Keratinocyte (primary cell): ENCODE results near the gene RPL39. TPM values are rescaled to one million over a fixed set of nuclear protein-coding genes. Genes with fewer than 3 reads are reported as not detected.

ENCODE experiments used
- DNase-seq: peaks from one replicate; pipeline ENCODE4 v3.0.0-alpha.2; 2011; ENCODE audit warnings: low read depth, missing footprints, low spot score
- FAIRE-seq: peaks from 2 replicates; lab custom pipeline; 2011; peaks lifted over from hg19 to GRCh38; lab: Jason Lieb, UNC
- H2AFZ ChIP-seq: 2 replicates; pipeline ENCODE4 v1.6.0; 2012; ENCODE audit warnings: low read length, control low read depth, inconsistent platforms; ENCODE audit not compliant: control insufficient read depth
- H3K27ac ChIP-seq: 2 replicates; pipeline ENCODE4 v1.5.1; 2011; ENCODE audit warnings: low read length; ENCODE audit not compliant: control insufficient read depth, insufficient read depth
- H3K27me3 ChIP-seq: 3 replicates; pipeline ENCODE4 v1.6.0; 2011; ENCODE audit warnings: low read length; ENCODE audit not compliant: control insufficient read depth, insufficient read depth; ENCODE audit errors: extremely low read depth
- H3K36me3 ChIP-seq, 2 experiments: 2 replicates in 1 of 2; 3 replicates in 1 of 2; pipeline ENCODE4 v1.5.1; 2011; ENCODE audit warnings: low read length in 2 of 2, mild to moderate bottlenecking in 1 of 2; ENCODE audit not compliant: control insufficient read depth in 2 of 2, insufficient read depth in 2 of 2; ENCODE audit errors: extremely low read depth in 1 of 2
- H3K4me1 ChIP-seq: 3 replicates; pipeline ENCODE4 v1.5.1; 2011; ENCODE audit warnings: low read length; ENCODE audit not compliant: control insufficient read depth, insufficient read depth; ENCODE audit errors: extremely low read depth
- H3K4me2 ChIP-seq: 3 replicates; pipeline ENCODE4 v1.6.0; 2011; ENCODE audit warnings: low read depth, low read length; ENCODE audit not compliant: control insufficient read depth, insufficient read depth; ENCODE audit errors: extremely low read depth
- H3K4me3 ChIP-seq, 3 experiments: fragments of 200-600 bp in 1 of 3; sonication (generic) in 1 of 3; 2 replicates in 2 of 3; 3 replicates in 1 of 3; pipeline ENCODE4 v1.5.1; 2011 to 2016; ENCODE audit warnings: low read length in 3 of 3, mild to moderate bottlenecking in 3 of 3, control low read depth in 2 of 3, inconsistent platforms in 1 of 3, low read depth in 1 of 3, mixed read lengths in 1 of 3, mixed run types in 1 of 3, moderate library complexity in 1 of 3; ENCODE audit not compliant: control insufficient read depth in 2 of 3, insufficient read depth in 2 of 3; ENCODE audit errors: extremely low read depth in 1 of 3
- H3K79me2 ChIP-seq: 2 replicates; pipeline ENCODE4 v1.6.0; 2012; ENCODE audit warnings: low read length; ENCODE audit not compliant: control insufficient read depth, insufficient read depth
- H3K9ac ChIP-seq: 3 replicates; pipeline ENCODE4 v1.6.0; 2011; ENCODE audit warnings: low read length; ENCODE audit not compliant: control insufficient read depth, insufficient read depth; ENCODE audit errors: extremely low read depth
- H3K9me1 ChIP-seq: 3 replicates; pipeline ENCODE4 v1.6.0; 2011; ENCODE audit warnings: low read length; ENCODE audit not compliant: control insufficient read depth, insufficient read depth; ENCODE audit errors: extremely low read depth
- H3K9me3 ChIP-seq: 2 replicates; pipeline ENCODE4 v1.5.1; 2012; ENCODE audit warnings: low read depth, low read length; ENCODE audit not compliant: control insufficient read depth
- H4K20me1 ChIP-seq: 3 replicates; pipeline ENCODE4 v1.6.0; 2011; ENCODE audit warnings: low read length; ENCODE audit not compliant: control insufficient read depth, insufficient read depth; ENCODE audit errors: extremely low read depth
- EZH2 ChIP-seq: IDR thresholded peaks from one replicate; pipeline ENCODE4 v1.6.1; 2012; ENCODE audit warnings: inconsistent platforms, mild to moderate bottlenecking, low read length, moderate library complexity
- dilution Hi-C: fragments of 300-500 bp; cut with MboI; formaldehyde crosslinking; loops from one replicate; pipeline ENCODE4 v1.7.0; 2020; ENCODE audit warnings: low sequenced_read_pairs; ENCODE audit not compliant: extremely low pct_ligation_motif_present
- polyA plus RNA-seq, 5 experiments: library from polyadenylated mRNA; depleted of rRNA in 3 of 5; stranded (reverse) in 3 of 5; stranded (forward) in 1 of 5; unstranded in 1 of 5; fragments of >200 nt; gene quantifications; 1 replicate in 1 of 5; 2 replicates in 3 of 5; 3 replicates in 1 of 5; pipeline versions ENCODE4 v1.2.1 to v1.2.3, GENCODE V29; 2011 to 2012; ENCODE audit warnings: missing spikeins in 2 of 5, low read depth in 1 of 5, low replicate concordance in 1 of 5
- TF ChIP-seq, protein P1 (sequence below), 3 experiments: IDR thresholded peaks in 1 of 3; conservative IDR thresholded peaks in 1 of 3; optimal IDR thresholded peaks in 1 of 3; 2 replicates in 2 of 3; 3 replicates in 1 of 3; pipeline versions ENCODE3 to v1.5.1; 2011; ENCODE audit warnings: low read length in 3 of 3, mild to moderate bottlenecking in 3 of 3, moderate library complexity in 2 of 3, control low read depth in 1 of 3, inconsistent platforms in 1 of 3; ENCODE audit not compliant: insufficient read depth in 2 of 3; ENCODE audit errors: extremely low read depth in 1 of 3

Gene RPL39
- polyA plus RNA-seq, 1 donor (not counting 4 experiments of a cell fraction or from before 2014, with no cell fraction given) = 2,842 TPM

DNA sequence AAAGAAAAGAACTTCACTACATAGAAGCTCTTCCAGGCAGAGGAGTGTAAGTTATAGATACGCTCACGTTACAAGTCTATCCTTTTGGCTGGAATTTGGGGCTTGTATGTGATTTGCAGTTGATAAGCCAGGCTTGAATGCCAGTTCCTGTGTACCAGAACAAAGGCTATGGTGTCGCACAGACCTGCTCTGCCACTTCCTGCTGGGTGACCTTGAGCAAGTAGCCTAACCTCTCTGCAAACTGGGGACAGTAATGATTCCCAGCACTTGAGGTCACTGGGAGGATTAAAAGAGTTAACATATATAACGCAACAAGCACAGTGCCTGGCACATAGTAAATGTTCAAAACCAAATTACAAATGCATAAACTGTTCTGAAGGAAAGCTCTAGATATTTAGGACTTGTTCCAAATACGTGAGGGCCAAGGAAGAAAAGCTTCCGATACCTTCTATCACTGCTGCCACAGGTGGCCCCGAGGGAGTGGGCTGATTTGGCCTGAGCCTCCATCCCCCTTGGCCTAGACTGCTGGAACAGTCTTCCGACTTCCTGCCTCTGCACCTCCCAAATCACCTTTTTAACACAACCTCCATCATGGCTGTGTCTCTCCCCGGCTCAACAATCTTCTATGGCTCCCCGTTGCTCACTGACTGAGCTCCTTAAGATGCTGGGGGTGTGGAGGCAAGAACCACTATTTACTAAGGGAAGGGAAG lies 34.3 kb downstream of the RPL39 start:
- DNase-seq (no peak), FAIRE-seq (no peak)
- H3K27me3 ChIP-seq = peaks cover 4% of the 10 kb centered on the region
- no peaks in the 10 kb centered on the region for H3K4me1 ChIP-seq
- no peaks in the 10 kb centered on the region for H4K20me1 ChIP-seq
- H3K36me3 ChIP-seq = no peaks in the 10 kb centered on the region
- no peak overlapping the region for H3K27ac ChIP-seq
- H3K79me2 ChIP-seq = no peaks in the 10 kb centered on the region
- no peaks in the 10 kb centered on the region for H3K9me3 ChIP-seq
- H3K9ac ChIP-seq = no peak overlapping the region
- dilution Hi-C loops = loop anchor here (10.0 kb wide), 1 partner anchor 58 kb away; no protein-coding TSS in a partner anchor
- H3K9me1 ChIP-seq = no peaks in the 10 kb centered on the region
- TF ChIP-seq EZH2 = no peak
- TF ChIP-seq, protein P1, sequence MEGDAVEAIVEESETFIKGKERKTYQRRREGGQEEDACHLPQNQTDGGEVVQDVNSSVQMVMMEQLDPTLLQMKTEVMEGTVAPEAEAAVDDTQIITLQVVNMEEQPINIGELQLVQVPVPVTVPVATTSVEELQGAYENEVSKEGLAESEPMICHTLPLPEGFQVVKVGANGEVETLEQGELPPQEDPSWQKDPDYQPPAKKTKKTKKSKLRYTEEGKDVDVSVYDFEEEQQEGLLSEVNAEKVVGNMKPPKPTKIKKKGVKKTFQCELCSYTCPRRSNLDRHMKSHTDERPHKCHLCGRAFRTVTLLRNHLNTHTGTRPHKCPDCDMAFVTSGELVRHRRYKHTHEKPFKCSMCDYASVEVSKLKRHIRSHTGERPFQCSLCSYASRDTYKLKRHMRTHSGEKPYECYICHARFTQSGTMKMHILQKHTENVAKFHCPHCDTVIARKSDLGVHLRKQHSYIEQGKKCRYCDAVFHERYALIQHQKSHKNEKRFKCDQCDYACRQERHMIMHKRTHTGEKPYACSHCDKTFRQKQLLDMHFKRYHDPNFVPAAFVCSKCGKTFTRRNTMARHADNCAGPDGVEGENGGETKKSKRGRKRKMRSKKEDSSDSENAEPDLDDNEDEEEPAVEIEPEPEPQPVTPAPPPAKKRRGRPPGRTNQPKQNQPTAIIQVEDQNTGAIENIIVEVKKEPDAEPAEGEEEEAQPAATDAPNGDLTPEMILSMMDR (optimal IDR thresholded peaks at IDR 0.05 in 1 of 3, IDR thresholded peaks at IDR 0.05 in 1 of 3, conservative IDR thresholded peaks at IDR 0.05 in 1 of 3; ENCODE audit: extremely low read depth in 1 of 3, insufficient read depth in 2 of 3, low read length in 3 of 3) = no peak
- H2AFZ ChIP-seq = no peak overlapping the region
- H3K4me3 ChIP-seq = no peak overlapping the region
- H3K4me2 ChIP-seq = no peak overlapping the region

DNA sequence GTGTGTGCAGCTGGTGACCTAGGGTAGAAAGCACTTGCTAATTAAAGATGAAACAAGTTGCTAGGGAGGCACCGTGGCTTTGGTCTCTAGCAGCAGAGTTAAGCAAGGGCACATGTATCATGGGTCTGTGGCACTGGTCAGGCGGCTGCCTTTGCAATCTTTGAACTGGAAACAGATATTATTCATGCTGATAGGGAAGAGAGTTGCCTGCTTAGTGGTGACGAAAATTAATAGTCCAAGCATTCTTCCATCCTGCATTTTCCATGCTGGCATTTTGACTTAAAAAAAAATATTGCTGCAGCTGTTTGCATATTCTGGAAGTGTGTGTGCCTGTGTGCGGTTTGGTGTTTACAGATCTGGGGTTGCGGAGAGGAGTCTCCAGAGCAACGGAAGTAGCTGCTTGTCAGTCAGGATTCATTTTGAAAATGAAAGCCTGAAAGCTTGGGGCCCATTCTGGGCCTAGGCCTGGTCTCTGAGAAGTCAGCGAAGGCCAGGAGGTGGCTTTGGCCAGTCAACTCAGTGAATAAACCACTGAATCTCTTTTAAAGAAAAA lies 35.4 kb downstream of the RPL39 start:
- H3K9ac ChIP-seq = no peak overlapping the region
- TF ChIP-seq EZH2 = no peak
- TF ChIP-seq, protein P1 (optimal IDR thresholded peaks at IDR 0.05 in 1 of 3, IDR thresholded peaks at IDR 0.05 in 1 of 3, conservative IDR thresholded peaks at IDR 0.05 in 1 of 3; ENCODE audit: extremely low read depth in 1 of 3, insufficient read depth in 2 of 3, low read length in 3 of 3) = no peak
- H3K27me3 ChIP-seq = peaks cover 4% of the 10 kb centered on the region
- H3K9me3 ChIP-seq = no peaks in the 10 kb centered on the region
- no peaks in the 10 kb centered on the region for H3K4me1 ChIP-seq
- H2AFZ ChIP-seq = no peak overlapping the region
- H3K4me3 ChIP-seq = no peak overlapping the region
- FAIRE-seq = no peak
- H3K4me2 ChIP-seq = no peak overlapping the region
- DNase-seq = no peak
- dilution Hi-C loops = loop anchor here (10.0 kb wide), 1 partner anchor 59 kb away; no protein-coding TSS in a partner anchor
- H3K79me2 ChIP-seq = no peaks in the 10 kb centered on the region
- H3K36me3 ChIP-seq = no peaks in the 10 kb centered on the region
- H3K9me1 ChIP-seq = no peaks in the 10 kb centered on the region
- H3K27ac ChIP-seq = no peak overlapping the region
- H4K20me1 ChIP-seq = no peaks in the 10 kb centered on the region
